SH-SY5Y (cell line): ENCODE measurements around the gene VENTX.

ENCODE experiments used
- GATA2 ChIP-seq: IDR thresholded peaks from 2 replicates; pipeline ENCODE4 v1.6.1; 2011; ENCODE audit warnings: mild to moderate bottlenecking, low read depth, low read length
- GATA3 ChIP-seq: IDR thresholded peaks from 2 replicates; pipeline ENCODE4 v1.6.1; 2011; ENCODE audit warnings: low read depth, mild to moderate bottlenecking, low read length, moderate library complexity

DNA sequence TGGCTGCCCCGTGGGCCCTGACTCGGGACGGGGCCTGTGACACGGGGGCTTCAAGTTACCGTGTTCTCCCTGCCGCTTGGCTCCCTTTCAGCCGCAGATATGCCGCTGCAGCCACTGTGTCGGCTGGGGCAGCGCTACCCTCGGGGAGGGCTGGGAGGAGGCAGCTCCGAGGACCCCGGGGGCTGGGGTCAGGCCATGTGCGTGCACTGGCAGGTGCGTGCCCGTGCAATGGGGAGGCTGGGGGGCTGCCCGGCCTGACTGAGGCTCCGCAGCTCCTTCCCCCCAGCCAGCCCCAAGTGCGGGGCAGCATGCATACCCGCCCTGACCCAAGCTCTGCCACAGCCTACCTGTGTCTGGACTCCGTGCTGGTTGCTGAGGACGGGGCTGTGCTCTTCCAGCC, 48.4 kb upstream of the VENTX start:
- TF ChIP-seq GATA2: no peak
- no peak for TF ChIP-seq GATA3
